ENCODE results near the gene NUMB. TPM values are rescaled to one million over a fixed set of nuclear protein-coding genes. Genes with fewer than 3 reads are reported as not detected.

Gene NUMB
- total RNA-seq, 6 donors from 2014 or later, result 85.6 to 169 (median 118) TPM

GRCh38 chr14:73266317-73266716 is 192.0 kb downstream of the NUMB start:
- Histone ChIP-seq H3K36me3 (no peaks in the 10 kb centered on the region), H3K27ac (no peak overlapping the region), H3K27me3 (no peaks in the 10 kb centered on the region), H3K9me3 (no peaks in the 10 kb centered on the region), H3K4me3 (no peak overlapping the region), H3K4me1 (peaks cover 5 to 15% (median 12%) of the 10 kb centered on the region in 4 donors)
- no peak for TF ChIP-seq POLR2AphosphoS5 (IDR thresholded peaks at IDR 0.05)
- no peak for TF ChIP-seq EP300 (IDR thresholded peaks at IDR 0.05)
- TF ChIP-seq CTCF (IDR thresholded peaks at IDR 0.05), result no peak
- TF ChIP-seq POLR2A (IDR thresholded peaks at IDR 0.05), result no peak
- WGBS, 2 donors, result 95% methylated on average over 7 of the region's 7 CpGs; no CpG with 5 or more reads in 1 of the 2 donors
- ATAC-seq (ENCODE audit: low FRiP score in 2 of 2), result no peak
- DNase-seq, result no peak

- no peaks in the 10 kb centered on the region for H3K27me3 ChIP-seq
- H3K4me1 ChIP-seq, result peaks cover 5 to 15% (median 12%) of the 10 kb centered on the region in 4 donors
- TF ChIP-seq CTCF (IDR thresholded peaks at IDR 0.05) (no peak), POLR2A (IDR thresholded peaks at IDR 0.05) (no peak), EP300 (IDR thresholded peaks at IDR 0.05) (no peak), POLR2AphosphoS5 (IDR thresholded peaks at IDR 0.05) (no peak)
- H3K36me3 ChIP-seq, result no peaks in the 10 kb centered on the region
- 94 to 96% methylated on average over 3 of the region's 3 CpGs for WGBS, 2 donors
- ATAC-seq (ENCODE audit: low FRiP score in 2 of 2) (no peak), DNase-seq (no peak)
- no peaks in the 10 kb centered on the region for H3K9me3 ChIP-seq
- no peak overlapping the region for H3K4me3 ChIP-seq
- no peak overlapping the region for H3K27ac ChIP-seq
Measured at GRCh38 chr14:73265721-73266046, 192.7 kb downstream of the NUMB start.

GRCh38 chr14:73264885-73265720 is 193.2 kb downstream of the NUMB start:
- TF ChIP-seq EP300 (IDR thresholded peaks at IDR 0.05) (no peak), POLR2AphosphoS5 (IDR thresholded peaks at IDR 0.05) (no peak), POLR2A (IDR thresholded peaks at IDR 0.05) (no peak), CTCF (IDR thresholded peaks at IDR 0.05) (no peak)
- H3K9me3 ChIP-seq, result no peaks in the 10 kb centered on the region
- ATAC-seq (ENCODE audit: low FRiP score in 2 of 2), result no peak
- DNase-seq, result peak in 1 of 2 donors; percentile 67
- H3K4me1 ChIP-seq, result peaks cover 5 to 9% (median 7%) of the 10 kb centered on the region in 4 donors
- H3K36me3 ChIP-seq, result no peaks in the 10 kb centered on the region
- no peaks in the 10 kb centered on the region for H3K27me3 ChIP-seq
- H3K27ac ChIP-seq, result no peak overlapping the region
- H3K4me3 ChIP-seq, result no peak overlapping the region
- 80 to 87% methylated on average over 14 to 17 of the region's 18 CpGs for WGBS, 2 donors

GRCh38 chr14:73264080-73264884 is 194.1 kb downstream of the NUMB start:
- Histone ChIP-seq H3K36me3 (no peaks in the 10 kb centered on the region), H3K9me3 (no peaks in the 10 kb centered on the region), H3K4me3 (no peak overlapping the region), H3K4me1 (peaks cover 0 to 1% (median under 1%) of the 10 kb centered on the region in 4 donors), H3K27ac (no peak overlapping the region), H3K27me3 (no peaks in the 10 kb centered on the region)
- no peak for TF ChIP-seq CTCF (IDR thresholded peaks at IDR 0.05)
- no peak for TF ChIP-seq POLR2AphosphoS5 (IDR thresholded peaks at IDR 0.05)
- DNase-seq (peak in 1 of 2 donors; percentile 76), ATAC-seq (ENCODE audit: low FRiP score in 2 of 2) (no peak)
- 91 to 96% methylated on average over 9 to 21 of the region's 23 CpGs for WGBS, 2 donors
